ENCODE data around the gene MAPK1.
"Not testable (repeated sequence)": the region's sequence is repeated elsewhere in the genome, so short reads cannot be mapped to it uniquely, and the experiment has no call there.

Gene MAPK1

DNA sequence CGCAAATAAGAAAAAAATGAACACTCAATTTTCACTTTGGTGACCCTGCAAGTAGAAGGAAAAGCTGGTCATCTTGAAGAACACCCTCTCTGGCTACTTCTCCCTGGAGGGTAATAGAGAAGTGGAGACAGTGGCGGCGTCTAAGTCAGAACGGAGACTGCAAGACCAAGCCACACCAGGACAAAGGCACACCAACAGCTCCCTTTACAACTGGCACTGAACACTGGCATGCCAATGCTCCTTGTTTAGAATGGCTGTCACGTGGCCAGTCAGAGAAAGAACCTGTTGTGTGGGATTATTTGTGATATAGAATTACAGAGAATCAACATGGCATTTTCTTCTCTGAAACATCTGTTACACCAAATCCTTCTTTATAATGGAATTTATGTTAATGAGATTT, 70.6 kb downstream of the MAPK1 start:
- TF ChIP-seq, protein P1, sequence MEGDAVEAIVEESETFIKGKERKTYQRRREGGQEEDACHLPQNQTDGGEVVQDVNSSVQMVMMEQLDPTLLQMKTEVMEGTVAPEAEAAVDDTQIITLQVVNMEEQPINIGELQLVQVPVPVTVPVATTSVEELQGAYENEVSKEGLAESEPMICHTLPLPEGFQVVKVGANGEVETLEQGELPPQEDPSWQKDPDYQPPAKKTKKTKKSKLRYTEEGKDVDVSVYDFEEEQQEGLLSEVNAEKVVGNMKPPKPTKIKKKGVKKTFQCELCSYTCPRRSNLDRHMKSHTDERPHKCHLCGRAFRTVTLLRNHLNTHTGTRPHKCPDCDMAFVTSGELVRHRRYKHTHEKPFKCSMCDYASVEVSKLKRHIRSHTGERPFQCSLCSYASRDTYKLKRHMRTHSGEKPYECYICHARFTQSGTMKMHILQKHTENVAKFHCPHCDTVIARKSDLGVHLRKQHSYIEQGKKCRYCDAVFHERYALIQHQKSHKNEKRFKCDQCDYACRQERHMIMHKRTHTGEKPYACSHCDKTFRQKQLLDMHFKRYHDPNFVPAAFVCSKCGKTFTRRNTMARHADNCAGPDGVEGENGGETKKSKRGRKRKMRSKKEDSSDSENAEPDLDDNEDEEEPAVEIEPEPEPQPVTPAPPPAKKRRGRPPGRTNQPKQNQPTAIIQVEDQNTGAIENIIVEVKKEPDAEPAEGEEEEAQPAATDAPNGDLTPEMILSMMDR (IDR thresholded peaks at IDR 0.05; ENCODE audit: low read depth, low read length): no peak
- no peaks in the 10 kb centered on the region for H3K4me1 ChIP-seq
- peaks cover 39% of the 10 kb centered on the region for H3K36me3 ChIP-seq
- DNase-seq: no peak
- H3K27me3 ChIP-seq: no peaks in the 10 kb centered on the region
- no peaks in the 10 kb centered on the region for H3K9me3 ChIP-seq
- H3K4me3 ChIP-seq (ENCODE audit: low read depth, low read length): no peak overlapping the region

DNA sequence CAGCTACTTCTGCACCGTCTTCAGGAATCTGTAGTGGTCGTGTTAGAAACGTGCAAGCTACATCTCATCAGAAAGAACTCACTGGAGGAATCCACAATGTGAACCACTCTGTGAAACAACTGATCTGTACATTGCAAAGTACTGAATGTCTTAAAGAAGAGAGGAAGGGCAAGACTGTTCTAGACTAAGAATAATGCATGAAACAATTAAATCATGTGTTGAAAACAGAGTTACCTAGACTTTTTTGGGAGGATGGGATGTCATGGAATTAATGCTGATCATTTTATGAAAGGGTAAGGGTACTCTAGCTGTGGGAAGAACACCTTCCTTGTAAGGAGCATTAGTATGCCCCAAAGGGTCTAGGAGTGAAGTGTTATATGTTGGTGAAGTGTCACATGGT, 71.2 kb downstream of the MAPK1 start:
- Histone ChIP-seq H3K9me3 (no peaks in the 10 kb centered on the region), H3K4me3 (ENCODE audit: low read depth, low read length) (no peak overlapping the region), H3K4me1 (no peaks in the 10 kb centered on the region), H3K36me3 (peaks cover 39% of the 10 kb centered on the region), H3K27me3 (no peaks in the 10 kb centered on the region)
- TF ChIP-seq, protein P1 (IDR thresholded peaks at IDR 0.05; ENCODE audit: low read depth, low read length): no peak
- DNase-seq: no peak

DNA sequence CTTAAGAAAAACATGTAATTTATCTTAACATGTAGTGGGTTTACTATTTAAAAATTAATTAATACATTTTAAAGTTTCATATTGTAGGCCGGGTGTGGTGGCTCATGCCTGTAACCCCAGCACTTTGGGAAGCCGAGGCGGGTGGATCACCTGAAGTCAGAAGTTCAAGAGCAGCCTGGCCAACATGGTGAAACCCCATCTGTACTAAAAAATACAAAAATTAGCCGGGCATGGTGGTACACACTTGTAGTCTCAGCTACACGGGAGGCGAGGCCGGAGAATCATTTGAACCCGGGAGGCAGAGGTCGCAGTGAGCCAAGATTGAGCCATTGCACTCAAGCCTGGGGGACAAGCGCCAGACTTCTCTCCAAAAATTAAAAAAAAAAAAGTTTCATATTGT, 73.7 kb downstream of the MAPK1 start:
- not testable (repeated sequence) for H3K4me1 ChIP-seq; H3K27me3 ChIP-seq; H3K9me3 ChIP-seq; H3K4me3 ChIP-seq (ENCODE audit: low read depth, low read length); DNase-seq
- peaks cover 26% of the 10 kb centered on the region for H3K36me3 ChIP-seq

DNA sequence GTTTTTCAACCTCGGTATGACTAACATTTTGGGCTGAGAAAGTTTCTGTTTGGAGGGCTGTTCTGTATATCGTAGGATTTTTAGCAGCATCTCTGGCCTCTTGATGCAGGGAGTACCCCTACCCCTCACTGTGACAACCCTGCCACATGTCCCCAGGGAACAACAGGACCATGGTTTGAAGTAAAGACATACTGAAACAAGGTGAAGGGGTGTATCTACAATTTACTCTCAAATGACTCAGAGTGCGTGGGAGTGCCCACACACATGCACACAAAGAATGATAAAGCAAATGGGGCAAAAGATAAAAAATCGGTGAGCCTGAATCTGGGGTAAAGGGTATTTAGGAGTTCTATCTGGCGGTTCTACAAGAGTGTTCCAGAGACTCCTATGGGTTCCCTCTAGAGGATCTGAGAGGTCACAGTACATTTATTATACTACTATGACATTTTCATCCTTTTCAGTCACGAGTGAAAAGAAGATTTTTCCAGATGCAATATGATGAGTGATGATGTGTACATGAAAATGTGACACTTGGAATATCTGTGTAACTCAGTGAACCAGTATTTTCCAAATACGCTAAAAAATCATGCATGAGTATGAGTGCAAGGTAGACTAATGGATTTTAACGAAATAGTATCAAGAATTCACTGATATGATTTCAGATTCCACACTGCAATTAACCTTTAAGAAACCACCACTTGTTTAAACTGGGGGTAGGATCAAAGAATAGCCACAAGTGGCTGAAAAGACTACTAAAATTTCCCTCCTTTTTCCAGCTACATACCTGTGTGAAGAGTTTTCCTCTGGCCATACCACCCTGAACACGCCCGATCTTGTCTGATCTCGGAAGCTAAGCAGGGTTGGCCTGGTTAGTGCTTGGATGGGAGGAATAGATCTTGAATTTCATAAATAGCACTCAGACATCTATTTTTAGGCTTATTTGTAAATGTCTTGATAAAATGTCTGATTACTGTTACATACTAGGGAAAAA, 75.5 kb downstream of the MAPK1 start:
- H3K27me3 ChIP-seq: no peaks in the 10 kb centered on the region
- H3K4me1 ChIP-seq: no peaks in the 10 kb centered on the region
- H3K4me3 ChIP-seq (ENCODE audit: low read depth, low read length): no peak overlapping the region
- TF ChIP-seq, protein P1 (IDR thresholded peaks at IDR 0.05; ENCODE audit: low read depth, low read length): no peak
- DNase-seq: no peak
- no peaks in the 10 kb centered on the region for H3K9me3 ChIP-seq
- peaks cover 23% of the 10 kb centered on the region for H3K36me3 ChIP-seq

DNA sequence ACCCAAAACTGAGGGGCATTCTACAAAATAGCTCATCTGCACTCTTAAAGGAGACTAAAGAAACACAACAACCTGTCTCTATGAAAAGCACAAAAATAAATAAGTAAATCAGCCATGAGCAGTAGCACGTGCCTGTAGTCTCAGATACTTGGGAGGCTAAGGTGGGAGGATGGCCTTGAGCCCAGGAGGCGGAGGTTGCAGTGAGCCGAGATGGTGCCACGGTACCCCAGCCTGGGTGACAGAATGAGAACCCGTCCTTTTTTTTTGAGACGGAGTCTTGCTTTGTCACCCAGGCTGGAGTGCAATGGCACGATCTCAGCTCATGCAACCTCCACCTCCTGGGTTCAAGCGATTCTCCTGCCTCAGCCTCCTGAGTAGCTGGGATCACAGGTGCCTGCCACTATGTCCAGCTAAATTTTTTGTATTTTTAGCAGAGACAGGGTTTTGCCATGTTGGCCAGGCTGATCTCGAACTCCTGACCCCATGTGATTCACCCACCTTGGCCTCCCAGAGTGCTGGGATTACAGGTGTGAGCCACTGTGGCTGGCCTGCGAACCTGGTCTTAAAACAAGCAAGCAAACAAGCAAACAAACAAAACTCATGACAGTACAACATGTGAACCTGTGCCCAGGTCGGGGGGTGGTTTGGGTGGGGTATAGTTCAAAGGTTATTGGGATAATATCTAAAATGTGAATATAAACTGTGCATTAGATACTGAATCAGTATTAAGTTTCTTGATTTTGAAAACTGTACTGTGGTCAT, 76.4 kb downstream of the MAPK1 start:
- H3K4me1 ChIP-seq; H3K27me3 ChIP-seq; H3K4me3 ChIP-seq (ENCODE audit: low read depth, low read length); DNase-seq; H3K9me3 ChIP-seq: not testable (repeated sequence)
- peaks cover 20% of the 10 kb centered on the region for H3K36me3 ChIP-seq

DNA sequence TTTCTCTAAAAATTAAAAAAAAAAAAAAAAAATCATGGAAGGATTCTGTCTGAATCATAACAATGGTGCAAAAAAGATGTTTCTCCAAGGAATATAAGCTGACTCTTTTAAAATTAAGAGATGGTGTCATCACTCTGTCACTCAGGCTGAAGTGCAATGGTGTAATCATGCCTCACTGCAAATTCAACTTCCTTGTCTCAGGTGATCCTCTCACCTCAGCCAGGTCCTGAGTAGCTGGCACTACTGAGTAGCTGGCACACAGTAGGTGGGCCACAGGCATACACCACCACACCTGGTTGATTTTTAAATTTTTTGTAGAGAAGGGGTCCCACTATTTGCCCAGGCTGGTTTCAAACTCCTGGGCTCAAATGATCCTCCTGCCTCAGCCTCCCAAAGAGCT, 77.1 kb downstream of the MAPK1 start:
- DNase-seq: no peak
- no peak overlapping the region for H3K4me3 ChIP-seq (ENCODE audit: low read depth, low read length)
- no peaks in the 10 kb centered on the region for H3K9me3 ChIP-seq
- no peaks in the 10 kb centered on the region for H3K27me3 ChIP-seq
- H3K4me1 ChIP-seq: no peaks in the 10 kb centered on the region
- peaks cover 21% of the 10 kb centered on the region for H3K36me3 ChIP-seq
- TF ChIP-seq, protein P1 (IDR thresholded peaks at IDR 0.05; ENCODE audit: low read depth, low read length): no peak

DNA sequence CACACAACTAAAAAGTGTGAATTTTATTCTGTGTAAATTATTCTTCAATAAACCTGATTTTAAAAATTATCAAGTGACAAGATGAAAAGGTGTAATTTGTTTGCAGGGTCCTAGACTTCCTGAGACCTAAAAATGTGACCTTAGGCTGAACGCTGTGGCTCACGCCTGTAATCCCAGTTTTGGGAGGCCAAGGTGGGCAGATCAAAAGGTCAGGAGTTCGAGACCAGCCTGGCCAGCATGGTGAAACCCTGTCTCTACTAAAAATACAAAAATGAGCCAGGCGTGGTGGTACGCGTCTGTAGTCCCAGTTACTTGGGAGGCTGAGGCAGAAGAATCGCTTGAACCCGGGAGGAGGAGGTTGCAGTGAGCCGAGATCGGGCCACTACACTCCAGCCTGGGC, 79.9 kb downstream of the MAPK1 start:
- not testable (repeated sequence) for H3K4me1 ChIP-seq; H3K27me3 ChIP-seq; H3K4me3 ChIP-seq (ENCODE audit: low read depth, low read length); DNase-seq; H3K9me3 ChIP-seq
- peaks cover 30% of the 10 kb centered on the region for H3K36me3 ChIP-seq
